ENCODE results near the gene STMN1.

Gene STMN1

DNA sequence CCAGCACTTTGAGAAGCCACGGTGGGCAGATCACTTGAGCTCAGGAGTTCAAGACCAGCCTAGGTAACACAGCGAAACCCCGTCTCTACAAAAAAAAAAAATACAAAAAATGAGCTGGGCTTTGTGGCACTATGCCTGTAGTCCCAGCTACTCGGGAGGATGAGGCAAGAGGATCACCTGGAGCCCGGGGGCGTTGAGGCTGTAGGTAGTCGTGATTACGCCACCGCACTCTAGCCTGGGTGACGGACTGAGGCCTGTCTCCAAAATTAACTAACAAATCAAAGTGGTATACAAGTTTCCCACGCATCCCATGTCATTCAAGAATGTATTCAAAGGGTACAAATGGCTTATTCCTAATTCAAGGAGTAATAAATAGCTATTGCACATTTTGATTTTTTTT is 49.4 kb downstream of the STMN1 start:
- H3K27ac ChIP-seq: no peak overlapping the region
- TF ChIP-seq ZFX (IDR thresholded peaks at IDR 0.05) (no peak), CTCF (conservative IDR thresholded peaks at IDR 0.05) (no peak)

- TF ChIP-seq CTCF (conservative IDR thresholded peaks at IDR 0.05) (no peak), ZFX (IDR thresholded peaks at IDR 0.05) (no peak)
- H3K27ac ChIP-seq: no peak overlapping the region
Observed at GRCh38 chr1:25854554-25854953, 51.7 kb downstream of the STMN1 start.
